Central memory CD8-positive, alpha-beta T cell (primary cell): ENCODE data around the gene KCNQ1.

Source experiments
- ATAC-seq: fragments of 150-1000 bp; cut with Tn5 transposase; replicated peaks from 2 replicates; pipeline ENCODE4 v1.10.0; 2022; ENCODE audit warnings: mild to moderate bottlenecking, moderate FRiP score, moderate number of reproducible peaks; ENCODE audit not compliant: poor library complexity, severe bottlenecking; ENCODE audit errors: extremely low read depth
- DNase-seq, 2 donors: peaks; one replicate each; pipeline ENCODE4 v3.0.0; 2021; ENCODE audit warnings: low spot score in 2 of 2
- H3K27ac Mint-ChIP-seq: one replicate; pipeline ENCODE4 v1.8.0; 2022; ENCODE audit warnings: low read depth, mild to moderate bottlenecking, moderate library complexity, mixed read lengths
- H3K27me3 Mint-ChIP-seq: one replicate; pipeline ENCODE4 v1.8.0; 2022; ENCODE audit warnings: mixed read lengths
- H3K36me3 Mint-ChIP-seq: one replicate; pipeline ENCODE4 v1.8.0; 2022; ENCODE audit warnings: mild to moderate bottlenecking, moderate library complexity, mixed read lengths; ENCODE audit not compliant: insufficient read depth
- H3K4me1 Mint-ChIP-seq: one replicate; pipeline ENCODE4 v1.8.0; 2022; ENCODE audit warnings: mixed read lengths
- H3K4me3 Mint-ChIP-seq: one replicate; pipeline ENCODE4 v1.8.0; 2022; ENCODE audit warnings: mild to moderate bottlenecking, moderate library complexity, mixed read lengths
- H3K9me3 Mint-ChIP-seq: one replicate; pipeline ENCODE4 v1.8.0; 2022; ENCODE audit warnings: mixed read lengths

KCNQ1 gene

DNA sequence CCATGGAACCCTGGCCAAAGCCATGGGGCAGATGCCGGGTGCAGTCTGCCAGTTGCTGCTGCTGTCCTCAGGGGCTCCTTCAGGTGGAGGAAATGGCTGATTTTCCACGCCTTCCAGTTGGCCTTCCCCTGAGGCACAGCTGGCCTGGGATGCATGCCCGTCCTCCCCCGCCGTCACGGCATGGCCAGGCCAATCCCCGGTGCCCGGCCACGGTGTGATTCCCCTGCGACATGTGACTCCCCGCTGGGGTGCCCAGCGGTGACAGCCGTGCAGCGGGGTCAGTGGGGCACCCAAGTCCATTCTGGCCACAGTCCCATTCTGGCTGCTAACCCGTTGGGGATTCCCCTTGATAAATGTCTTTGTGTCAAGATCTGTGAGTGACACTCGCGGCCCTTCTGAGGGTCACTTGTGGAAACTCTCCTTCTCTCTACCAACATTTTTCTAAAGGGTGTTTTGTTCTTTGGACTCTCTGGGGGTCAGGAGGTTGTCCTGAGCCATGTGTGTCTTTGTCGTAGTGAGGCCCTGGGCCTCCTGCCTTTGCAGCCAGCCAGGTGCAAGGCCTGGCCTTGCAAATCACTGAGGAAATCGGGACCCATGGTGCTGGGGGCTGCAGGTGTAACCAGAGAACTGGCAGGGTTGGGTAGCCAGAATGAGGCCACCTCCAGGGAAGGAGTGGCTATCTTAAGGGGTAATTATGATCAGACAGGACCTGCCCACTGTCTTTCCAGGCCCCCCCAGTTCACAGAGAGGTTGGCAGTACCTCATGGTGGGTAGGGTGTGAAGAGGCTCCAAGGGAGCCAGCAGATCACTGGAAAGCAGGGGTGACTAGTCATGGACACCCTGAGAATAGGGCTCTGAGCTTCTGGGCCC lies 217.9 kb downstream of the KCNQ1 start:
- peak in 1 of 2 donors; percentile 5 for DNase-seq
- H3K36me3 Mint-ChIP-seq: no peaks in the 10 kb centered on the region
- no peak overlapping the region for H3K27ac Mint-ChIP-seq
- ATAC-seq: no peak
- H3K4me1 Mint-ChIP-seq: no peaks in the 10 kb centered on the region
- no peak overlapping the region for H3K4me3 Mint-ChIP-seq
- no peaks in the 10 kb centered on the region for H3K9me3 Mint-ChIP-seq
- no peaks in the 10 kb centered on the region for H3K27me3 Mint-ChIP-seq

DNA sequence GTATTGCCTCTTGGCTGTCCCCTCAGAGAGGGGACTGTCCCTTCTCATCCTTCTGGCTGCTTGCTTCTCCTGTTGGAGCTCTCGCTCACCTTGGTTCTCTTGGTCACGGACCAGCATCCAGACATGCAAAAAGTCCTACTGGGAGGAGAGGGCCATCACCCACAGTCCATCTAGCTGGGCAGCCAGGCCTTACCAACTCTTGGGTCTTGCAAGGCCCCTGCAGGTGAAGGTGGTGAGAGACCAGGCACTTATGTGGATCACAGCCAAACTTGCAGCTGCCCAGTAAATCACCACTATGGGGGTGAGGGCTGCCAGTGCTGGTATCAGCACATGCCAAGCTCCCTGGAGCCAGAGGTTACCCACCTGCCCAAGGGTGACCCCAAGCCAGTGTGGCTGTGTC lies 218.7 kb downstream of the KCNQ1 start:
- H3K27ac Mint-ChIP-seq: no peak overlapping the region
- H3K36me3 Mint-ChIP-seq: no peaks in the 10 kb centered on the region
- DNase-seq: peak in 1 of 2 donors; percentile 7
- no peaks in the 10 kb centered on the region for H3K4me1 Mint-ChIP-seq
- ATAC-seq: no peak
- H3K27me3 Mint-ChIP-seq: no peaks in the 10 kb centered on the region
- H3K9me3 Mint-ChIP-seq: no peaks in the 10 kb centered on the region
- H3K4me3 Mint-ChIP-seq: no peak overlapping the region

DNA sequence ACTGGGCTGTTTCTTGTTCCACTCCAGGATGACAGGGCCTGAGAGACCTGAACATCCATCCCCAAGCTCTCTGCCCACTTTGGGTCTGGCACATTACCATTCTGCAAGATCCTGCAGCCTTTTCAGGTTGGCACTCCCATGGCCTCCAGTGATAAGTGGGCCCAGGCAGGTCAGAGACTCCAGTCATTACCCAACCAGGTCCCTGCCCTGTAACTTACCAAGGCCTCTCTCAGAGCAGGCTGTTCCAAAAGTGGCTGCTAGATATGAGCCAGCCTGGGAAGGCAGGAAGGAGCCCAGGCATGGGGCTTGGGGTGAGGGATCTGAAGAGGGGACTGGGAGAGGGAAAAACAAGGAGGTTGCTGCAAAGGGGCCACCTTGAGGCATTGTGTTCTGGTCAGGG lies 219.1 kb downstream of the KCNQ1 start:
- Mint-ChIP-seq H3K36me3 (no peaks in the 10 kb centered on the region), H3K4me1 (no peaks in the 10 kb centered on the region), H3K4me3 (no peak overlapping the region), H3K27ac (no peak overlapping the region), H3K27me3 (no peaks in the 10 kb centered on the region), H3K9me3 (no peaks in the 10 kb centered on the region)
- ATAC-seq (no peak), DNase-seq (peak in 1 of 2 donors; percentile 7)

DNA sequence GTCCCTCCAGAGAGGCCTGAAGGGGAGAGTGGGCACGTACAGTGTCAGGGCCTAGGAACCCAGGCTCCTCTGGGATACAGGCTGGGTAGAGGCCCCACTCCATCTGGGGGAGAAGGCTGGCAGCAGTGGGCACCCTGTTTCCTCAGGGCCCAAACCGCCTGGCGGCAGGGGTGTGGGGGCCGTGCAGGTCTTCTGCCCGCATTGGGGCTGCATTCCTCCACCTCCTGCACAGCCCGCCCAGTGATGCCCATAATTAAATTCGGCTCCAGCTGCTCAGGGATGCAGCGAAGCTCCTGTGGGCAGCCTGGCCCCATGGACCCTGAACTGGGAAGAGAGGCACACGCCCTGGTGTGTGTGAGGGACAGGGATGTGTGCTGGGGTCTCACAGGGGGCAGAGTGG lies 219.6 kb downstream of the KCNQ1 start:
- DNase-seq (peak in 1 of 2 donors; percentile 2), ATAC-seq (no peak)
- H3K36me3 Mint-ChIP-seq: no peaks in the 10 kb centered on the region
- no peak overlapping the region for H3K4me3 Mint-ChIP-seq
- no peaks in the 10 kb centered on the region for H3K27me3 Mint-ChIP-seq
- H3K27ac Mint-ChIP-seq: no peak overlapping the region
- H3K9me3 Mint-ChIP-seq: no peaks in the 10 kb centered on the region
- H3K4me1 Mint-ChIP-seq: no peaks in the 10 kb centered on the region

DNA sequence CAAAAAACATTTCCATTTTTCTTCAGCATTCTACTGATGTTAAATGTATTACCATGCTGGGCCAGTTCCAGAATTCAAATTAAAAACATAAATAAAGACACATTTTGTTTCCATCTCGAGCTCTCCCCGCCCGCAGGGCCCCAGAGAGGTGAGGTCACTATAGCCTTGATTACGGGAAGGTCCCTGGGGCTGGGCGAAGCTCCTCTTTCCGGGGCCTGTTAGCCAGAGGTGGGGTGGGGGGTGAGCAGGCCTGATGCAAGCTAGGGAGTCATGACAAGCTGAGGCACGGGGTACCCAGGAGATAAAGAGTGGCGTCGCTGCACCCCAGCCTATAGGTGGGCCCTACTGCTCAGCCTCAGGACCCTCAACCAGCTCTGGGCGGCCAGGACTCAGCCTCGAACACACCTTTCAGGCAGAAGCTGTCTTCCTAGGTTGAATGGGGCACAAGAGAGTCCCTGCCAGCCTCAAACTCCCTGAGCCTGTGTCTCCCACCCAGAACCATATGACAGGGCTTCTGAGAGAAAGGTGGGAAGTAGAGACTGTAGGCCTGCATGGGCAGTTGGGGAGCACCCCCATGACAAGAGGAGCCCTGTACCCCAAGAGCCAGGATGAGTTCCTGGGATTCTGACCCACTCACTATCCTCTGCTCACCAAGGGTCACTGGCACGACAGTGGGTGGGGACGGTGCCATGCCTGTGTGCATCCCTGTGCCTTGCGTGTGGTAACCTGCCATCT lies 220.2 kb downstream of the KCNQ1 start:
- DNase-seq: peak in 1 of 2 donors; percentile 3
- H3K4me1 Mint-ChIP-seq: no peaks in the 10 kb centered on the region
- no peak overlapping the region for H3K4me3 Mint-ChIP-seq
- no peaks in the 10 kb centered on the region for H3K36me3 Mint-ChIP-seq
- no peaks in the 10 kb centered on the region for H3K27me3 Mint-ChIP-seq
- no peaks in the 10 kb centered on the region for H3K9me3 Mint-ChIP-seq
- no peak overlapping the region for H3K27ac Mint-ChIP-seq
- ATAC-seq: no peak

- ATAC-seq: no peak
Observed at GRCh38 chr11:2665526-2666400, 221.0 kb downstream of the KCNQ1 start.

DNA sequence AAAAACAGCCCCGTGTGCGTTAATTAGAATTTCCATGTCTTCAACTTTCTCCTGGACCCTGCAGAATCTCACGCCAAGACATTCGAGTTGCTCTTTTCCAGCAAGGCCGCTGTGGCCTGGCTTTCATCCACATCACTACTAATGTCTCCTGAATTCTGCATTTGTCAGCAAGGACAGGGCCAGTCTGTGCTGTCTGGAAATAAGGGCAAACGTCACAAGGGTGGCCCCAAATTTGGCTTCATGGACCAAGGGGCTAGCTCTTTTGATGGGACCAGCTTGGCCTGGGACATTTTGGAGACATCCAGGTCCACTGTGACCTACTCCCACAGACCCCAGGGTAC lies 221.6 kb downstream of the KCNQ1 start:
- no peak for ATAC-seq
- H3K27ac Mint-ChIP-seq: no peak overlapping the region
- peak in 1 of 2 donors; percentile 8 for DNase-seq
- H3K4me1 Mint-ChIP-seq: no peaks in the 10 kb centered on the region
- no peaks in the 10 kb centered on the region for H3K36me3 Mint-ChIP-seq
- no peaks in the 10 kb centered on the region for H3K27me3 Mint-ChIP-seq
- H3K9me3 Mint-ChIP-seq: no peaks in the 10 kb centered on the region
- H3K4me3 Mint-ChIP-seq: no peak overlapping the region

More at GRCh38 chr11:2665526-2666400, 221.0 kb downstream of the KCNQ1 start:
- H3K4me1 Mint-ChIP-seq: no peaks in the 10 kb centered on the region
- no peaks in the 10 kb centered on the region for H3K9me3 Mint-ChIP-seq
- no peaks in the 10 kb centered on the region for H3K27me3 Mint-ChIP-seq
- no peak overlapping the region for H3K4me3 Mint-ChIP-seq
- H3K27ac Mint-ChIP-seq: no peak overlapping the region
- peak in 1 of 2 donors; percentile 1 for DNase-seq
- no peaks in the 10 kb centered on the region for H3K36me3 Mint-ChIP-seq

- peak in 1 of 2 donors; percentile 10 for DNase-seq
- Mint-ChIP-seq H3K36me3 (no peaks in the 10 kb centered on the region), H3K27ac (no peak overlapping the region), H3K4me1 (no peaks in the 10 kb centered on the region), H3K27me3 (no peaks in the 10 kb centered on the region), H3K4me3 (no peak overlapping the region), H3K9me3 (no peaks in the 10 kb centered on the region)
- no peak for ATAC-seq
Observed at GRCh38 chr11:2666828-2667570, 222.2 kb downstream of the KCNQ1 start.

DNA sequence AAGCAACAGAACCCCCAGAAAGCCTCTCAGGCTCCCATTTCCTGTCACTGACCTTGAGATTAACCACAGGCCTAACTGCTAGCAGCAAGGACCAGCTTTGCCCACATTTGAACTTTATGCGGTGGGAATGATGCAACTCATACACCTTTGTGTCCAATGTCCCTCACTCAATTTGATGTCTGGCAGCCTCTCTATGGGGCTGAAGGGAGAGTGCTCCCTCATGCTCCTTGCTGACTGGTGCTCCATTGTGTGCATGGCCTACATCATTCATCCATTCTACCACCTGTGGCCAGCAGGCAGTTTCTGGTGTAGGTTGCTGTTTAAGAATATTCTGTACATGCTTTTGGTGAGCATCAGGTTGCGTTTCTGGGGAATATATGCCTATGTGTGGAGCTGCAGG lies 223.1 kb downstream of the KCNQ1 start:
- no peak overlapping the region for H3K27ac Mint-ChIP-seq
- H3K27me3 Mint-ChIP-seq: no peaks in the 10 kb centered on the region
- no peak overlapping the region for H3K4me3 Mint-ChIP-seq
- ATAC-seq (no peak), DNase-seq (peak in 1 of 2 donors; percentile 6)
- no peaks in the 10 kb centered on the region for H3K4me1 Mint-ChIP-seq
- H3K9me3 Mint-ChIP-seq: no peaks in the 10 kb centered on the region
- H3K36me3 Mint-ChIP-seq: no peaks in the 10 kb centered on the region

DNA sequence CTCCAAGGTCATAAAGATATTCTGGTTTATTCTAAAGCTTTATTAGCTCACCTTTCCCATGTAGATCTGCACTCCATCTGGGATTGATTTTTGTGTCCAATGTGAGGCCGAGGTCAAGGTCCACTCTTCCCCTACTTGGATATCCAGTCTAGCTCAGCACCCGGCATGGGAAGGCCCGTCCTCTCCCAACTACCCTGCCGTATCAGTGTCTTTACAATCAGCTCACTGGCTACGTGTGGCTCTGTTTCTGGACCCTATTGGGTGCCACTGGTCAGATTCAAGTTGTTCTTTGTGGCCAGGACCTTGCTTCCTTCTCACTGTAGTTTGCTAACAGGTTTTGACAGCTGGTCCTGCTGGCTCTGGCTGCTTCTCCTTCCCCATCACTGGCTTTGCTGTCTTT lies 224.1 kb downstream of the KCNQ1 start:
- no peaks in the 10 kb centered on the region for H3K36me3 Mint-ChIP-seq
- no peaks in the 10 kb centered on the region for H3K9me3 Mint-ChIP-seq
- ATAC-seq (no peak), DNase-seq (peak; percentile 4 to 8)
- no peaks in the 10 kb centered on the region for H3K27me3 Mint-ChIP-seq
- no peak overlapping the region for H3K27ac Mint-ChIP-seq
- H3K4me1 Mint-ChIP-seq: no peaks in the 10 kb centered on the region
- H3K4me3 Mint-ChIP-seq: no peak overlapping the region

GRCh38 chr11:2669634-2670469 lies 225.0 kb downstream of the KCNQ1 start:
- H3K36me3 Mint-ChIP-seq: no peaks in the 10 kb centered on the region
- DNase-seq (peak in 1 of 2 donors; percentile 2), ATAC-seq (no peak)
- peak overlapping the region; percentile 16 for H3K27ac Mint-ChIP-seq
- no peaks in the 10 kb centered on the region for H3K4me1 Mint-ChIP-seq
- H3K27me3 Mint-ChIP-seq: no peaks in the 10 kb centered on the region
- H3K4me3 Mint-ChIP-seq: no peak overlapping the region
- no peaks in the 10 kb centered on the region for H3K9me3 Mint-ChIP-seq
